GM19328 (cell line): Measurements from ENCODE around the gene DTX3L.
A peak's percentile ranks its signal among the peaks of the same experiment; 100 is the strongest.

Source experiments
- ATAC-seq: cut with Tn5 transposase; IDR thresholded peaks from one replicate; pipeline ENCODE4 v1.9.1; 2021; ENCODE audit warnings: mild to moderate bottlenecking, moderate library complexity; ENCODE audit not compliant: unreplicated experiment

The DTX3L gene

GRCh38 chr3:122602011-122602710 lies 38.0 kb downstream of the DTX3L start:
- no peak for ATAC-seq

- no peak for ATAC-seq
Observed at GRCh38 chr3:122603056-122603455, 38.9 kb downstream of the DTX3L start.

- ATAC-seq: no peak
Observed at GRCh38 chr3:122606330-122606729, 42.2 kb downstream of the DTX3L start.

GRCh38 chr3:122608916-122609315 lies 44.8 kb downstream of the DTX3L start:
- ATAC-seq: no peak

GRCh38 chr3:122609798-122610559 lies 45.8 kb downstream of the DTX3L start:
- peak; percentile 93 for ATAC-seq

- no peak for ATAC-seq
Observed at GRCh38 chr3:122612696-122613095, 48.6 kb downstream of the DTX3L start.

GRCh38 chr3:122615303-122615702 lies 51.2 kb downstream of the DTX3L start:
- ATAC-seq: no peak

- ATAC-seq: no peak
Observed at GRCh38 chr3:122618614-122619013, 54.5 kb downstream of the DTX3L start.

GRCh38 chr3:122619040-122619439 lies 54.9 kb downstream of the DTX3L start:
- no peak for ATAC-seq

GRCh38 chr3:122620399-122620798 lies 56.3 kb downstream of the DTX3L start:
- no peak for ATAC-seq

- peak; percentile 47 for ATAC-seq
Observed at GRCh38 chr3:122621112-122621511, 57.0 kb downstream of the DTX3L start.

- no peak for ATAC-seq
Observed at GRCh38 chr3:122623031-122623829, 59.1 kb downstream of the DTX3L start.
